Lung (tissue), 12 donors: ENCODE data around the gene MRPL27. TPM values are rescaled to one million over a fixed set of nuclear protein-coding genes. Genes with fewer than 3 reads are reported as not detected.

Source experiments
- ATAC-seq: fragments of 200-7000 bp; cut with Tn5 transposase; one replicate; pipeline ENCODE4 v1.9.1; 2020; ENCODE audit warnings: moderate number of reproducible peaks; ENCODE audit not compliant: insufficient read depth, low FRiP score
- DNase-seq, 3 donors: peaks; one replicate each; pipeline ENCODE4 v3.0.0-alpha.2; 2013 to 2017
- H3K27ac ChIP-seq, 2 donors: one replicate each; pipeline ENCODE4 v1.5.1; 2013; ENCODE audit warnings: mild to moderate bottlenecking in 2 of 2, moderate library complexity in 2 of 2, control low read depth in 1 of 2, inconsistent platforms in 1 of 2, low read depth in 1 of 2, low read length in 1 of 2
- H3K27me3 ChIP-seq, 3 donors: one replicate each; pipeline ENCODE4 v1.5.1; 2013; ENCODE audit warnings: low read length in 2 of 3; ENCODE audit not compliant: control insufficient read depth in 3 of 3, insufficient read depth in 3 of 3
- H3K36me3 ChIP-seq, 4 donors: one replicate each; pipeline ENCODE4 v1.5.1; 2013; ENCODE audit warnings: low read length in 4 of 4, mild to moderate bottlenecking in 1 of 4, moderate library complexity in 1 of 4; ENCODE audit not compliant: control insufficient read depth in 4 of 4, insufficient read depth in 4 of 4
- H3K4me1 ChIP-seq, 5 donors: one replicate each; pipeline ENCODE4 v1.5.1; 2013; ENCODE audit warnings: low read length in 5 of 5, mild to moderate bottlenecking in 2 of 5, moderate library complexity in 1 of 5; ENCODE audit not compliant: control insufficient read depth in 5 of 5, insufficient read depth in 5 of 5
- H3K4me3 ChIP-seq: one replicate; pipeline ENCODE4 v1.5.1; 2013; ENCODE audit warnings: mild to moderate bottlenecking, control low read depth, moderate library complexity
- H3K9ac ChIP-seq, 2 donors: one replicate each; pipeline ENCODE4 v1.5.1; 2013; ENCODE audit warnings: low read length in 2 of 2, control low read depth in 1 of 2; ENCODE audit not compliant: insufficient read depth in 1 of 2
- H3K9me3 ChIP-seq, 4 donors: one replicate each; pipeline ENCODE4 v1.5.1; 2013; ENCODE audit warnings: low read length in 3 of 4, mild to moderate bottlenecking in 1 of 4, moderate library complexity in 1 of 4; ENCODE audit not compliant: control insufficient read depth in 4 of 4, insufficient read depth in 3 of 4
- CTCF ChIP-seq: IDR thresholded peaks from 2 replicates; pipeline ENCODE4 v1.5.1; 2012; ENCODE audit warnings: mild to moderate bottlenecking; ENCODE audit errors: control extremely low read depth, extremely low read depth
- WGBS, 2 donors: extraction: QIAGEN DNeasy Blood & Tissue Kit; methylation state at CpG; one replicate each; pipeline ENCODE4 v1.1.7; 2013; 5-methylcytosine and 5-hydroxymethylcytosine counted together
- polyA plus RNA-seq, 2 donors: library from polyadenylated mRNA; stranded (reverse); fragments of 200-250 nt; gene quantifications; one replicate each; pipeline ENCODE4 v1.2.1, GENCODE V29; 2013
- total RNA-seq, 2 donors: library from RNA; depleted of rRNA in 1 of 2; stranded (reverse); fragments of >200 nt in 1 of 2; gene quantifications; one replicate each; pipeline ENCODE4 v1.2.1, GENCODE V29; 2014 to 2021
- donor health status: control.
- donor health status: control.
- donor health status: Bipolar disorder and iron deficiency.
- donor health status: healthy.
- donor health status: DM: yes; HTN: yes; CAD: no.

Gene MRPL27
- total and polyA plus RNA-seq, 4 donors: 33.5 to 176 (median 78.4) TPM

- Histone ChIP-seq H3K4me1 (peaks cover 0 to 19% (median 4%) of the 10 kb centered on the region in 5 donors), H3K4me3 (no peak overlapping the region), H3K27ac (no peak overlapping the region), H3K36me3 (no peaks in the 10 kb centered on the region), H3K9ac (no peak overlapping the region), H3K9me3 (no peaks in the 10 kb centered on the region), H3K27me3 (no peaks in the 10 kb centered on the region)
- DNase-seq (no peak), ATAC-seq (no peak)
- TF ChIP-seq CTCF: no peak
- 84 to 87% methylated on average over 3 of the region's 3 CpGs for WGBS, 2 donors
Measured at GRCh38 chr17:50329716-50330115, 43.3 kb downstream of the MRPL27 start.

GRCh38 chr17:50328363-50329325 lies 44.3 kb downstream of the MRPL27 start:
- no peak for TF ChIP-seq CTCF
- no peak overlapping the region for H3K27ac ChIP-seq
- no peak overlapping the region for H3K9ac ChIP-seq
- H3K4me3 ChIP-seq: no peak overlapping the region
- DNase-seq (peak; percentile 84 to 92 (median 88)), ATAC-seq (no peak)
- 68 to 75% methylated on average over 21 of the region's 21 CpGs for WGBS, 2 donors
- no peaks in the 10 kb centered on the region for H3K9me3 ChIP-seq
- H3K4me1 ChIP-seq: peaks cover 0 to 19% (median 4%) of the 10 kb centered on the region in 5 donors
- H3K36me3 ChIP-seq: no peaks in the 10 kb centered on the region
- no peaks in the 10 kb centered on the region for H3K27me3 ChIP-seq

GRCh38 chr17:50326831-50327364 lies 46.1 kb downstream of the MRPL27 start:
- Histone ChIP-seq H3K27ac (no peak overlapping the region), H3K36me3 (no peaks in the 10 kb centered on the region), H3K4me3 (no peak overlapping the region), H3K27me3 (no peaks in the 10 kb centered on the region), H3K9ac (no peak overlapping the region), H3K9me3 (no peaks in the 10 kb centered on the region), H3K4me1 (peaks cover 0 to 19% (median 4%) of the 10 kb centered on the region in 5 donors)
- DNase-seq (no peak), ATAC-seq (no peak)
- 66 to 76% methylated on average over 9 of the region's 9 CpGs for WGBS, 2 donors
- no peak for TF ChIP-seq CTCF
